Esophagus muscularis mucosa (tissue), 4 donors: ENCODE data around the gene SLC25A47.

Experiments
- CTCF ChIP-seq, 3 experiments: fragments of 200-600 bp in 2 of 3; fragments of 450-650 bp in 1 of 3; sonication (generic) in 2 of 3; IDR thresholded peaks; one replicate each; pipeline ENCODE4 v1.5.1; 2017 to 2019; ENCODE audit warnings: antibody characterized with exemption in 3 of 3, mild to moderate bottlenecking in 2 of 3, moderate library complexity in 1 of 3
- EP300 ChIP-seq: sonication (generic); formaldehyde crosslinking; IDR thresholded peaks from one replicate; pipeline ENCODE4 v1.6.1; 2017; ENCODE audit warnings: antibody characterized with exemption
- POLR2A ChIP-seq: fragments of 450-650 bp; IDR thresholded peaks from one replicate; pipeline ENCODE4 v1.6.1; 2017; ENCODE audit warnings: antibody characterized with exemption, moderate library complexity, mild to moderate bottlenecking, low read depth
- POLR2AphosphoS5 ChIP-seq, 2 donors: sonication (generic); formaldehyde crosslinking; IDR thresholded peaks; one replicate each; pipeline ENCODE4 v1.6.1; 2017; ENCODE audit warnings: antibody characterized with exemption in 2 of 2

GRCh38 chr14:100317912-100318808 is 5.0 kb upstream of the SLC25A47 start:
- no peak for TF ChIP-seq POLR2A
- TF ChIP-seq CTCF (IDR thresholded peaks at IDR 0.05), result peak; percentile 79 to 93 (median 88)
- TF ChIP-seq EP300, result no peak
- TF ChIP-seq POLR2AphosphoS5 (IDR thresholded peaks at IDR 0.05), result peak in 1 of 2 donors; percentile 26
